GM19240 (cell line): ENCODE measurements around the gene CTNNA1.

Experiments used
- DNase-seq: peaks from one replicate; pipeline ENCODE4 v3.0.0; 2011; ENCODE audit warnings: low spot score; ENCODE audit not compliant: insufficient read length

CTNNA1 gene

GRCh38 chr5:138946831-138947560 is 193.8 kb downstream of the CTNNA1 start:
- no peak for DNase-seq

GRCh38 chr5:138947780-138948179 is 194.6 kb downstream of the CTNNA1 start:
- no peak for DNase-seq

GRCh38 chr5:138948471-138949222 is 195.4 kb downstream of the CTNNA1 start:
- no peak for DNase-seq

GRCh38 chr5:138949223-138949574 is 196.0 kb downstream of the CTNNA1 start:
- no peak for DNase-seq

GRCh38 chr5:138949988-138950387 is 196.8 kb downstream of the CTNNA1 start:
- no peak for DNase-seq

- no peak for DNase-seq
Observed at GRCh38 chr5:138950421-138951031, 197.3 kb downstream of the CTNNA1 start.

GRCh38 chr5:138951091-138951985 is 198.1 kb downstream of the CTNNA1 start:
- DNase-seq = no peak

GRCh38 chr5:138951986-138952735 is 198.9 kb downstream of the CTNNA1 start:
- no peak for DNase-seq

GRCh38 chr5:138952962-138953361 is 199.7 kb downstream of the CTNNA1 start:
- DNase-seq = no peak

- peak; percentile 24 for DNase-seq
Observed at GRCh38 chr5:138953387-138954256, 200.4 kb downstream of the CTNNA1 start.

- DNase-seq = no peak
Observed at GRCh38 chr5:138954257-138955012, 201.2 kb downstream of the CTNNA1 start.

GRCh38 chr5:138955013-138955660 is 201.9 kb downstream of the CTNNA1 start:
- DNase-seq = no peak

- DNase-seq = no peak
Observed at GRCh38 chr5:138955671-138956295, 202.6 kb downstream of the CTNNA1 start.

- DNase-seq = no peak
Observed at GRCh38 chr5:138956801-138957200, 203.6 kb downstream of the CTNNA1 start.

- DNase-seq = no peak
Observed at GRCh38 chr5:138960145-138960692, 207.0 kb downstream of the CTNNA1 start.

GRCh38 chr5:138961221-138961620 is 208.0 kb downstream of the CTNNA1 start:
- DNase-seq = no peak

GRCh38 chr5:138961729-138962128 is 208.5 kb downstream of the CTNNA1 start:
- DNase-seq = no peak
